ENCODE results near the gene MRTFB. TPM values are rescaled to one million over a fixed set of nuclear protein-coding genes. Genes with fewer than 3 reads are reported as not detected.

The MRTFB gene
- total and polyA plus RNA-seq, 9 donors = 7.2 to 45.6 (median 36.6) TPM

GRCh38 chr16:14307527-14308367 lies 236.6 kb downstream of the MRTFB start:
- TF ChIP-seq EP300 (IDR thresholded peaks at IDR 0.05) (no peak), POLR2A (IDR thresholded peaks at IDR 0.05) (no peak), CTCF (IDR thresholded peaks at IDR 0.05) (no peak)
- no peaks in the 10 kb centered on the region for H3K9me3 ChIP-seq
- H3K36me3 ChIP-seq = no peaks in the 10 kb centered on the region
- H3K27me3 ChIP-seq = no peaks in the 10 kb centered on the region
- DNase-seq = no peak
- intact Hi-C loops (cut with DNase I) = loop anchor here in 1 of 4 donors (10.0 kb wide), 1 partner anchor 327 kb away; the partner anchor contains the start of genes BFAR and PARN
- WGBS, 3 donors = 78 to 85% (median 81%) methylated on average over 23 of the region's 23 CpGs
- no peak overlapping the region for H3K27ac ChIP-seq
- no peak overlapping the region for H3K4me3 ChIP-seq
- peaks cover 16% of the 10 kb centered on the region for H3K4me1 ChIP-seq (ENCODE audit: insufficient read depth)

- no peaks in the 10 kb centered on the region for H3K9me3 ChIP-seq
- peaks cover 16% of the 10 kb centered on the region for H3K4me1 ChIP-seq (ENCODE audit: insufficient read depth)
- H3K4me3 ChIP-seq = no peak overlapping the region
- intact Hi-C loops (cut with DNase I) = loop anchor here in 1 of 4 donors (10.0 kb wide), 1 partner anchor 326 kb away; the partner anchor contains the start of genes BFAR and PARN
- H3K27ac ChIP-seq = no peak overlapping the region
- 96 to 100% (median 100%) methylated on average over 1 of the region's 1 CpG for WGBS, 3 donors
- H3K36me3 ChIP-seq = no peaks in the 10 kb centered on the region
- no peaks in the 10 kb centered on the region for H3K27me3 ChIP-seq
- TF ChIP-seq CTCF (IDR thresholded peaks at IDR 0.05) (no peak), EP300 (IDR thresholded peaks at IDR 0.05) (no peak), POLR2A (IDR thresholded peaks at IDR 0.05) (no peak)
- DNase-seq = no peak
These were observed 237.2 kb downstream of the MRTFB start for GRCh38 chr16:14308368-14308723.

- H3K4me3 ChIP-seq = no peak overlapping the region
- intact Hi-C loops (cut with DNase I) = loop anchor here in 1 of 4 donors (10.0 kb wide), 1 partner anchor 326 kb away; the partner anchor contains the start of genes BFAR and PARN
- peak overlapping the region in 1 of 2 donors; percentile 19 for H3K27ac ChIP-seq
- no peaks in the 10 kb centered on the region for H3K36me3 ChIP-seq
- WGBS, 3 donors = 51 to 76% (median 68%) methylated on average over 26 of the region's 26 CpGs
- peaks cover 14% of the 10 kb centered on the region for H3K4me1 ChIP-seq (ENCODE audit: insufficient read depth)
- no peak for DNase-seq
- no peak for TF ChIP-seq EP300 (IDR thresholded peaks at IDR 0.05)
- TF ChIP-seq POLR2A (IDR thresholded peaks at IDR 0.05) = no peak
- H3K27me3 ChIP-seq = no peaks in the 10 kb centered on the region
- H3K9me3 ChIP-seq = no peaks in the 10 kb centered on the region
These were observed 238.1 kb downstream of the MRTFB start for GRCh38 chr16:14309001-14309886.

GRCh38 chr16:14309906-14310305 lies 238.8 kb downstream of the MRTFB start:
- peaks cover 14% of the 10 kb centered on the region for H3K4me1 ChIP-seq (ENCODE audit: insufficient read depth)
- TF ChIP-seq CTCF (IDR thresholded peaks at IDR 0.05) = no peak
- no peak for TF ChIP-seq EP300 (IDR thresholded peaks at IDR 0.05)
- TF ChIP-seq POLR2A (IDR thresholded peaks at IDR 0.05) = no peak
- H3K4me3 ChIP-seq = no peak overlapping the region
- no peaks in the 10 kb centered on the region for H3K36me3 ChIP-seq
- 81 to 90% (median 89%) methylated on average over 10 of the region's 10 CpGs for WGBS, 3 donors
- no peaks in the 10 kb centered on the region for H3K9me3 ChIP-seq
- intact Hi-C loops (cut with DNase I) = loop anchor here in 1 of 4 donors (10.0 kb wide), 1 partner anchor 325 kb away; the partner anchor contains the start of genes BFAR and PARN
- no peaks in the 10 kb centered on the region for H3K27me3 ChIP-seq
- DNase-seq = no peak
- H3K27ac ChIP-seq = peak overlapping the region in 1 of 2 donors; percentile 19
